GM12878 (cell line): ENCODE results near the gene PNMA5.

Experiments
- EGR1 ChIP-seq, 2 experiments: IDR thresholded peaks; 1 replicate in 1 of 2; 2 replicates in 1 of 2; pipeline ENCODE4 v1.6.1; 2011 to 2012; ENCODE audit warnings: low read depth in 2 of 2, low read length in 2 of 2, borderline replicate concordance in 1 of 2, mild to moderate bottlenecking in 1 of 2, moderate library complexity in 1 of 2
- SMAD1 ChIP-seq: fragments of 450-650 bp; IDR thresholded peaks from 2 replicates; pipeline ENCODE4 v1.6.1; 2018; ENCODE audit warnings: mild to moderate bottlenecking, low read depth; ENCODE audit not compliant: partially characterized antibody

- TF ChIP-seq EGR1 (IDR thresholded peaks at IDR 0.05; ENCODE audit: borderline replicate concordance in 1 of 2, low read depth in 2 of 2, low read length in 2 of 2) (no peak), SMAD1 (no peak)
These were observed 44.8 kb downstream of the PNMA5 start for GRCh38 chrX:152949114-152949513.
